Measurements from ENCODE around the gene GMDS.
A peak's percentile ranks its signal among the peaks of the same experiment; 100 is the strongest.

The GMDS gene

DNA sequence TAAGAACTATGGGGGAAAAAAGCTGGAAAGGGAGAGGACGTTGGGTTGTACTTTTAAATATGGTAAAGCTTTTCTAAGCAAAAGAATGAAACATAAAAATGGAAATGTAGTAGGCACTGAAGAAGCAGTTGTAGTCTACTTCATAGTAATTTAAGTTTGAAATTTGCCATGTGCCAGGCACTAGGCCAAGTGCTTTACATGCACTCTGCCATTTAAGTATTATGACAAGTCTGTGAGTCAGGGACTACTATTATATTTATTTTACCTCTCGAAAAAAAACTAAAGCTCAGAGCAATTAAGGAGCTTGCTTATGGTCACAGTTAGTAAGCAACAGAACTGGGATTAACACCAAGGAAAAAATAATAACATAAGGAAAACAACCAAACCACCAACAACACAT is 257.8 kb downstream of the GMDS start:
- DNase-seq (ENCODE audit: low read depth): peak; percentile 81

DNA sequence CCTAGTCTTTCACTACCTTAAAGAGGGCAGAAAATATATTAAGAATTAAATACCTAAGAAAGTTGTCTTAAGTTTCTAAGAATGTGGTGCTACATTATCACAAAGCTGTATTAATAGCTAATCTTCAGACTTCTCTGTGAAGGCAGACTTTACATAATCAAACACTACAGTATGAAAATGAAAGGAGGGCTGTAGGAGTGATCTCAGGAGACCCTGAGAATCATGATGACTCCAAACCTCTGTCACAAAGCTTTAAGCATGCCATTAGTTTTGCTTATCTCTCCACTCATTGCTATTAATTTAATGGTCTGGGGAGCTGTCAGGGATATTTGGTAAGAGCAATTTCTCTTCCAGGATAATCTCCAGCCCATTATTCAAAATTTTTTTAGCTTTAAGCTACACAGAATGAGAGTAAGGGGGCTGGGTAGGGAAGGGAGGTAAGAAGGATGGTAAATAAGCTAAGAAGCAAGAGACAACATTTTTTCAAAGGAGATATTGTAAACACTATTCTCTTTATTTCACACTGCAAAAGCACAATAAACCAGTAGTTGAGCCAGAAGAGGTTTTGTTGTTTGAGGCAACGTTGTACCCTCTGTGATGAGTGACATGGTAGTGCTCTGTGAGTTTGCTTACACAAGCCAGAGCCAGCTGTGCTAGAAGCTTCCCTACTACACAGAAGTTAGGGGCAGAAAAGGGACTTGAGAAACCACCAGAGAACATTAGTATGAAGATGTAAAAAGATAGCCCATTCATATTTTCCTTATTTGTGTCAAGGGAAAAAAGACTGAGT is 258.8 kb downstream of the GMDS start:
- peak; percentile 4 for DNase-seq (ENCODE audit: low read depth)

- no peak for DNase-seq (ENCODE audit: low read depth)
Measured at GRCh38 chr6:1984346-1984994, 260.9 kb downstream of the GMDS start.

DNA sequence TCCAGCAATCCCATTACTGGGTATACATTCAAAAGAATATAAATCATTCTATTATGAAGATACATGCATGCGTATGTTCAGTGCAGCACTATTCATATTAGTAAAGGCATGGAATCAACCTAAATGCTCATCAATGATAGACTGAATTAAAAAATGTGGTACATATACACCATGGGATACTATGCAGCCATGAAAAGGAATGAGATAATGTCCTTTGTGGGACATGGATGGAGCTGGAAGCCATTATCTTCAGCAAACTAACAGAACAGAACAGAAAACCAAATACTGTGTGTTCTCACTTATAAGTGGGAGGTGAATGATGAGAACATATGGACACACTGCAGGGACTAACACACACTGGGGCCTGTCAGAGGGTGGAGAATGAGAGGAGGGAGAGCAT is 261.6 kb downstream of the GMDS start:
- DNase-seq (ENCODE audit: low read depth): no peak

- DNase-seq (ENCODE audit: low read depth): no peak
Measured at GRCh38 chr6:1972962-1973361, 272.4 kb downstream of the GMDS start.

DNA sequence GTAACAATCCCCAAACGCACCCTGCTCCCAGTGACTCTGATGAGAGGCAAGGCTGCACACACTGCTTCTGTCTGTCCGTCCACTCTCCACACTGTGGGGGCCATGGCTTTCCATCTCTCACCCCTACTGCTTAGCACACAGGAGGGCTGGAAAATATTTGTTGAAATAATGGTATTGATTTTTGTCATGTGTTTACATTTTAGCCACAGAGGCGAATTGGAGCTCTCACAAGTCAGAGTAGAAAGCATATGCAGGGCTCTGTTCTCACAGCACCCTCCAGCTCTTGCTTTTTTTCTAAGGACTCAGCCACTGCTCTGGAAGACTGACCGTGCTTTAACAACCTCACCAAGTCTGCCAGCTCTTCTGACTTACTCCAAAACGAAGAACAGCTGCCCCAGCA is 273.8 kb downstream of the GMDS start:
- no peak for DNase-seq (ENCODE audit: low read depth)

DNA sequence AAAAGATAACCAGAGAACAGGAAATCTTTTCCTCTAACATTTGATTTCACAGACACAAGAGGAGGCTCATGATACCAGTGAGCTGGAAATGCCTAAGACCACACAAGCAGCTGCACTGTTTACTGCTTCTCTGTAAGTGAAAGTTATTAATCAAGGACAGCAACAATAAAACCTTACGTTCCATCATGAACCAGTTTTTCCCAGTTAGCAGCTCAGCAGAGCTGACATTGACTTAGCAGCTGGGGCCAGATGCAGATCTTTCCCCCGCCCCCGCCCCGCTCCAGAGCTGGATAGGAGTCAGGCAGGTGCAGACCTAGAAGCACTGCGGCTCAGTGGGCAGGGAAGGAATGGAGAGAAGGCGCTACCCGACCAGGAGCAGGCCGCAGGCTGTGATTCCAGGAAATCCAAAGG is 275.2 kb downstream of the GMDS start:
- DNase-seq (ENCODE audit: low read depth): no peak

DNA sequence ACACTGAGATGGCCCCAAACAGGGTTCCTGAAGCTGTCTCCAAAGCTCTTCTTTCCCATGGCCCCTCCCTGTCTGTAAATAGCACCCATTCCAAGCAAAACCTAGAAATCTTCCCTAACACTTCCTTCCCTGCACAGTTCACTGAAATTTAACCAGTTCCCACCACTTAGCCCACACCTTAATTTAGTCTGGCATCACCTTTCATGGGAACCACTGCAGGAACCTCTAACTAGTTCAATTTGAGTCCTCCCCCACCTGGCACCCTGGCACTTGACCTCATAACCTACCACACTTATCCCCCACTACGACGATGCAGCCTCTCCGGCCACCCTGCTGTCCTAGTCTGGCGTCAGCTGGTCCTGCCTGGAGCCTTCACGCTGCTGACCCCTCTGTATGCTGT is 278.7 kb downstream of the GMDS start:
- no peak for DNase-seq (ENCODE audit: low read depth)

DNA sequence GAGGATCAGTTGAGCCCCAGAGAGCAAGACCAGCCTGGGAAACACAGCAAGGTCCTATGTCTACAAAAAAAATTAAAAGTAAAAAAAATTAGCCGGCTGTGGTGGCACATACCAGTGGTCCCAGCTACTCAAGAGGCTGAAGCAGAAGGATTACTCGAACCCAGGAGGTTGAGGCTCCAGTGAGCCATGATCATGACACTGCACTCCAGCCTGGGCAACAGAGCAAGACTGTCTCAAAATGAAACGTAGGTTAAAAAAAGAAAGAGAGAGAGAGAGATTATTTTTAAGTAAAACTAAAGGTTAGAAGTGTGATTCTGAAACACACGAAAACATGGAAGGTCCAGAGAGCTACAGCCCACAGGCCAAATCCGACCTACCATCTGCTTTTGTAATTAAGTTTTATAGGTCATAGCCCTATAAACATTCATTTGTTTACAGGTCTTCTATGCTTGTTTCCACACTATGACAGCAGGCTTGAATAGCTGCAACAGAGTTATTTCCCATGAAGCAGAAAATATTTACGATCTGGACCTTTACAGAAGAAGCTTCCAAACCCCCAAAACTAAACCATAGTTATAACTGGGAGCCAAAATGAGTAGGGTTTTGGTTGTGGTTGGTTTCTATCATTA is 279.7 kb downstream of the GMDS start:
- peak; percentile 54 for DNase-seq (ENCODE audit: low read depth)

DNA sequence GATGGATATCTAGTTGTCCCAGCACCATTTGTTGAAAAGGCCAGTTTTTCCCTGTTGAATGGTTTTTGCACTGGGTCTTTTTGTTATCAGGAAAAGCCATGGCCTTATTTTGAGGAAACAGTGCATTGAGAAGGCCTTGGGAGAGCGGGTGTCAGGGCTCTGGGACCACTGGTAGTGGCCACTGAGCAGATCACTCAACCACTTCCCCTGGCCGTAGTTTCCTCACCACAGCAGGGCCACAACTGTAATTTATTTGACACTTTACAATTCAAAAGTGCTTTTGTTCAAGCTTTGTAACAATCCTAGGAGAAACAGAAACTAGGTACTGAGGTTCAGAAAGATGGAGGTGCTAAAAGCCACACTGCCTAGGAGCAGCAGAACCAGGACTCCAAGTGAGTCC is 281.8 kb downstream of the GMDS start:
- DNase-seq (ENCODE audit: low read depth): no peak

- DNase-seq (ENCODE audit: low read depth): peak; percentile 38
Measured at GRCh38 chr6:1962201-1962600, 283.2 kb downstream of the GMDS start.

DNA sequence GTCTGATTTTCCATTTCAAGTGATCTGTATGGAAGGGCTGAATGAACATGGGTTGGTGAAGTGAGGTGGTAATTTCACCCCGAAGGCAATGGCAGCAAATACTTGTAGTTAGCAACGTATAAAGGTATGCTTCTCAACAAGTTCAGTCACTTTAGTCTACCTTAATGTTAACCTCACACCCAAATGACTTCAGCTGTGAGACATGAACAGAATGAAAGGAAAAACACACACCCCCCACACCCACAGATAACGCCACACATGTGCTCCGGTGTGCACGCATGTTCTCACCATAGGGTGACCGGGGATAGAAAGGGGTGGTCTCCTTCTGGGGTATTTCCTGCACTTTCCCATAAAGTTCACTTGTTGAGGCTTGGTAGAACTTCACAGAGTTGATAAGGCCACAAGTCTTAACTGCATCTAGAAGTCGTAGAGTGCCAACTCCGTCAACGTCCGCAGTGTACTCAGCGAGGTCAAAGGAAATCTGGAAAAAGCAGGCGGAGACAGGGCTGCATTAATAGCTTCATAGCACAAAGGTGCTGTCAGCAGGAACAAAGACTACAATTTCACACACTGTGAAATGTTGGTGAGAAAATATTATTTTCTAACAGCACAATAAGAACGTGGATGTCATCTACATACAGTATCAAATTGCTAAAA is 284.8 kb downstream of the GMDS start:
- no peak for DNase-seq (ENCODE audit: low read depth)

GRCh38 chr6:1958257-1958656 is 287.1 kb downstream of the GMDS start:
- no peak for DNase-seq (ENCODE audit: low read depth)

GRCh38 chr6:1957746-1958145 is 287.7 kb downstream of the GMDS start:
- no peak for DNase-seq (ENCODE audit: low read depth)

DNA sequence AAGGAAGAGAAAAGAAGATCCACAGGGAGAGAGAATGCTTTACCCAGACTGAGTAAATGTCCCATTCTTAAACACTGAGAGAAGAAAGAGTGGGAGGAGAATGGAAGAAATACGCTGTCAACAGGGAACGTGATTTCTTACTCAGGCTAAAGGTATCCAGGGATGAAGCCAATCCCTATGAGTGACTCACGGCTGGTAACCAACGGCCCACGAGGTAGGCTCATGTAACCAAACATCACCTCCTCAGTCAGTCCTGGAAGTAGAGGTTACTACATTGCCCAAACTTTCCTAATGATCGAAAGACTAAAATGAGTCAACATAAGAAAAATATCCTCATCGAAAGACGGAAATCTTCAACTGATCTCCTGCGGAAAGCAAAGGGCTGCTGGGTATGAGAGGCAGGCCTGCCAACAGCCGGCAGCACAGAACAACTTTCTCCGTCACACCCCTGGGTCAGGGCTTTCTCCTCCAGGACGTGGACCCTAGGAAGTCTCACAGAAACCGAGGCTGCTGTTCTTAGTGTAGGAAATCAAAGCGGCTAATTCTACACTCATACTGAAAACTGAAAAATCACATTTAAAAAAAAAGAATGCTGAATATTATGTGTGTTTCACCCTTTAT is 292.6 kb downstream of the GMDS start:
- peak; percentile 90 for DNase-seq (ENCODE audit: low read depth)

DNA sequence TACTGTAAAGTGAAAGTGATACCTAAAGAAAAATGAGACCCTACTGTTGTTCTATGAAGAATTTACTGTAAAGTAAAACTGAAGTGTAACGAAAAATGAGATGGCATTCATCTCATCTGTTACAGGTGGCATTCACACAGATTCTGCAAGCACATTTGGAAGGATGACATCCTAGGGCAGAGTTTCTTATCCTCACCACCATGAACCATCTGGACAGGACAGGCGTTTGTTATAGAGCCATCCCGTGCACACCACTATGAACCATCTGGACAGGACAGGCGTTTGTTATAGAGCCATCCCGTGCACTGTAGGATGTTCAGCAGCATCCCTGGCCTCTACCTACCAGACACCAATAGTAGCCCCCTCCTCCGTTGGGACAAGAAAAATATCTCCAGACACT is 294.8 kb downstream of the GMDS start:
- DNase-seq (ENCODE audit: low read depth): no peak

- no peak for DNase-seq (ENCODE audit: low read depth)
Measured at GRCh38 chr6:1949538-1949937, 295.9 kb downstream of the GMDS start.

DNA sequence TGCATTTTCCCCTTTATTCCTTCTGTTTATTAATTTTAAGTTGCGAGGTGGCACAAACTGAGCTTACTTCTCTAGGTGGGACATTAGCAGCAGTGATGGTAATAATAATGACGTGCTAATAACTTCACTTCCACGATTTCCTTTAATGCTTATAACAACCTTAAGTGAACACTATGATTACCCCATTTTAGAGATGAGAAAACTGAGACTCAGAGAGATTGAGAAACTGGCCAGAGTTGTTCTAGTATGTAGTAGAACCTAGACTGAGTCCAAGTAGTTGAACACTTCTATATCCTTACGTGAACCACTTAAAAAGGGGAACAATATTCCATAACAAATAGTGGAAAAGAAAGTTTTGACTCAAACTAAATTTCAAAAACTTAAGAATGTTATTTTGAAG is 297.5 kb downstream of the GMDS start:
- no peak for DNase-seq (ENCODE audit: low read depth)

DNA sequence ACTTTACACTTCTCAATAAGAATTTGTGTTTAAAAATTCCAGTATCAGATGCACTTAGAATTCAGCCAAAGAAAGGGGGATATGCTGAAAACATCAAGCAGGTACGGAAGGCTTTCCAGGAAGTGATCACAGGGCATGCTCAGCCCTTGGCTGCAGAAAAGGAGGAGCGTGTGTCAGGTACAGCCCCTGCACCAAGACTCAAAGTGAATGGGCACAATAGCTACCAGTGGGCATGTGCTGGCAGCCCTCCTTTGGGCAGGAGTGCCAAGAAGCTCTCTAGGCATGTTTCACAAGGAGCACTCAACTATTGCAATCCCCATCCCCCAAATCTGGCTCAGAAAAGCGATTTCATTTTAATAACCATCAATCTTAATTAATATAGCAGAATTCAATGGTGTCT is 298.8 kb downstream of the GMDS start:
- no peak for DNase-seq (ENCODE audit: low read depth)

DNA sequence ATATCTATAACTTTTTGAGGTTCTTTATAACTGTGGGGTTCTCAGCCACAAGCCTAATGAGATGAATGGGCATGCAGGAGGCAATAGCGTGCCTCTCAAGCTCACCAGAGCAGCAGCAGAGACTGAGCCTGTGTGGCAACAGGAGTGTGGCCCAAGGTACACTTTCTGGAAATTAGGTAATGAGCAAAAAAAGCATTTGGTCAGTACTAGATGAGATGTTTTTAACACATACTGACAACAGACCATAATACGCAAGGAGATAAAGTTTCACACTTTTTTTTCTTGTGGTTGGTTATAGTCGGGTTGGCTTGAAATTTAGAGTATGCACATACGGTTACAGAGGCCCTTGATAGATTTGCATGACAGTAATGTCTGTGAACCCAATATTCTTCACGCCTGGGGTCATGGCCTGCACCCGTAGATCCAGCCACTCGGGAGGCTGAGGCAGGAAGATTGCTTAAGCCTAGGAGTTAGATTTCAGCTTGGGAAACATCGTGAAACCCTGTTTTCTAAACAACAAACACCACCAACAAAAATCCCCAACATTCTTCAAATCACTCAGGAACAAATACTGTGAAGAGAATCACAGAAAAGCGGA is 300.1 kb downstream of the GMDS start:
- DNase-seq (ENCODE audit: low read depth): no peak

- no peak for DNase-seq (ENCODE audit: low read depth)
Measured at GRCh38 chr6:1942834-1943233, 302.6 kb downstream of the GMDS start.

DNA sequence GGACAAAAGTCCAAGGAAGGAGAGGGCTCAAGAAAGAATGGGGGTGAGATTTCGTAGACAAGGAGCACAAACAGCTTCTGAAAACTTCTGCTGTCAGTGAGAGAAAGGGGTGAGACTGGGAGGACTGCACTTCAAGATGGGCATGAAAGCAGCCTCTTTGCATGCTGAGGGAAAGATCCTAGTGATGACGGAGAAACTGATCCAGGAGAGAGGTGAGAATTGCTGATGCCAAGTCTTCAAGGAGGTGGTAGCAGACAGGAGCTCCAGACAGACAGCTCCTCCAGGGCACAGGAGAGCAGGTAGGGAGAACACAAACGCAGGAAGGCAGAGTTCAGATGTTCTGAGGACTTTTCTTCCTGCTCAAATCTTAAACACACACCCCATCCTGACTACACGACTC is 303.9 kb downstream of the GMDS start:
- no peak for DNase-seq (ENCODE audit: low read depth)

Measured in EH (cell line).